ENCODE data around the gene CREB5. TPM values are rescaled to one million over a fixed set of nuclear protein-coding genes. Genes with fewer than 3 reads are reported as not detected.

CREB5 gene
- total and polyA plus RNA-seq, 3 donors from 2014 or later: 2.0 to 2.9 (median 2.9) TPM

- no peaks in the 10 kb centered on the region for H3K36me3 ChIP-seq (ENCODE audit: low read depth, missing control alignments)
- TF ChIP-seq, protein P1, sequence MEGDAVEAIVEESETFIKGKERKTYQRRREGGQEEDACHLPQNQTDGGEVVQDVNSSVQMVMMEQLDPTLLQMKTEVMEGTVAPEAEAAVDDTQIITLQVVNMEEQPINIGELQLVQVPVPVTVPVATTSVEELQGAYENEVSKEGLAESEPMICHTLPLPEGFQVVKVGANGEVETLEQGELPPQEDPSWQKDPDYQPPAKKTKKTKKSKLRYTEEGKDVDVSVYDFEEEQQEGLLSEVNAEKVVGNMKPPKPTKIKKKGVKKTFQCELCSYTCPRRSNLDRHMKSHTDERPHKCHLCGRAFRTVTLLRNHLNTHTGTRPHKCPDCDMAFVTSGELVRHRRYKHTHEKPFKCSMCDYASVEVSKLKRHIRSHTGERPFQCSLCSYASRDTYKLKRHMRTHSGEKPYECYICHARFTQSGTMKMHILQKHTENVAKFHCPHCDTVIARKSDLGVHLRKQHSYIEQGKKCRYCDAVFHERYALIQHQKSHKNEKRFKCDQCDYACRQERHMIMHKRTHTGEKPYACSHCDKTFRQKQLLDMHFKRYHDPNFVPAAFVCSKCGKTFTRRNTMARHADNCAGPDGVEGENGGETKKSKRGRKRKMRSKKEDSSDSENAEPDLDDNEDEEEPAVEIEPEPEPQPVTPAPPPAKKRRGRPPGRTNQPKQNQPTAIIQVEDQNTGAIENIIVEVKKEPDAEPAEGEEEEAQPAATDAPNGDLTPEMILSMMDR (IDR thresholded peaks at IDR 0.05): no peak
- TF ChIP-seq POLR2A (IDR thresholded peaks at IDR 0.05): no peak
- H3K27ac ChIP-seq: no peak overlapping the region
- peaks cover 12% of the 10 kb centered on the region for H3K4me1 ChIP-seq
- H3K27me3 ChIP-seq: no peaks in the 10 kb centered on the region
- WGBS, 2 donors: 92 to 94% methylated on average over 1 of the region's 1 CpG
- no peak overlapping the region for H3K4me3 ChIP-seq
- H3K9me3 ChIP-seq: no peaks in the 10 kb centered on the region
- intact Hi-C loops (cut with DNase I; ENCODE audit: low total_unique reads): no loop called here
- no peak for DNase-seq
These were observed 693 bp downstream of the CREB5 start for GRCh38 chr7:28413011-28413410.

- DNase-seq: no peak
- 89 to 92% methylated on average over 1 of the region's 1 CpG for WGBS, 2 donors
- TF ChIP-seq, protein P1 (IDR thresholded peaks at IDR 0.05): no peak
- TF ChIP-seq POLR2A (IDR thresholded peaks at IDR 0.05): no peak
- H3K4me3 ChIP-seq: no peak overlapping the region
- peaks cover 12% of the 10 kb centered on the region for H3K4me1 ChIP-seq
- intact Hi-C loops (cut with DNase I; ENCODE audit: low total_unique reads): no loop called here
- H3K9me3 ChIP-seq: no peaks in the 10 kb centered on the region
- no peak overlapping the region for H3K27ac ChIP-seq
- H3K36me3 ChIP-seq (ENCODE audit: low read depth, missing control alignments): no peaks in the 10 kb centered on the region
- no peaks in the 10 kb centered on the region for H3K27me3 ChIP-seq
These were observed 2.1 kb downstream of the CREB5 start for GRCh38 chr7:28414453-28414852.

- TF ChIP-seq, protein P1 (IDR thresholded peaks at IDR 0.05): no peak
- TF ChIP-seq POLR2A (IDR thresholded peaks at IDR 0.05): no peak
These were observed 5.1 kb downstream of the CREB5 start for GRCh38 chr7:28417321-28417940.

DNA sequence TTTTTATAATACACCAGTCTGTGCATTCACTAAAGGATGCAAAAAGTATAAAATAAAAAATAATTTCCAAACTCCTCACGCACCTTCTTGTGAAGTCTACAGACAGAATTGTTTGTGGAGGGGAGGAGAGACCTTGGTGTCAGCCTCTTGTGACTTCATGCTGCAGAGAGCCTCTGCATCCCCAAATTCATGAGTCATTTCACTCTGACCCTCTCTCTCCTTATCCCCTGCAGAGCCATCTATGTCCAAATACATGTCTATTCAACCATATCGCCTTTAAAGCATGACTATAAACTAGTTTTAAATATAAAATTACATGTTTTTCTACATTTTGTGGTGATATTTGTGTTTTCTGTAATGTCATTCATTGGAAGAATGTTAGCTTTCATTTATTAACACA is 6.0 kb downstream of the CREB5 start:
- TF ChIP-seq, protein P1 (IDR thresholded peaks at IDR 0.05): no peak
- TF ChIP-seq POLR2A (IDR thresholded peaks at IDR 0.05): no peak
- Histone ChIP-seq H3K27ac (no peak overlapping the region), H3K27me3 (no peaks in the 10 kb centered on the region), H3K36me3 (ENCODE audit: low read depth, missing control alignments) (no peaks in the 10 kb centered on the region), H3K4me3 (no peak overlapping the region), H3K4me1 (peaks cover 3% of the 10 kb centered on the region), H3K9me3 (no peaks in the 10 kb centered on the region)
- no peak for DNase-seq
- 86 to 87% methylated on average over 2 of the region's 2 CpGs for WGBS, 2 donors
- intact Hi-C loops (cut with DNase I; ENCODE audit: low total_unique reads): no loop called here

More at GRCh38 chr7:28417321-28417940, 5.1 kb downstream of the CREB5 start:
- H3K4me1 ChIP-seq: peaks cover 3% of the 10 kb centered on the region
- intact Hi-C loops (cut with DNase I; ENCODE audit: low total_unique reads): no loop called here
- H3K4me3 ChIP-seq: no peak overlapping the region
- 44 to 54% methylated on average over 5 of the region's 5 CpGs for WGBS, 2 donors
- no peak for DNase-seq
- H3K27ac ChIP-seq: no peak overlapping the region
- no peaks in the 10 kb centered on the region for H3K9me3 ChIP-seq
- H3K27me3 ChIP-seq: no peaks in the 10 kb centered on the region
- H3K36me3 ChIP-seq (ENCODE audit: low read depth, missing control alignments): no peaks in the 10 kb centered on the region

DNA sequence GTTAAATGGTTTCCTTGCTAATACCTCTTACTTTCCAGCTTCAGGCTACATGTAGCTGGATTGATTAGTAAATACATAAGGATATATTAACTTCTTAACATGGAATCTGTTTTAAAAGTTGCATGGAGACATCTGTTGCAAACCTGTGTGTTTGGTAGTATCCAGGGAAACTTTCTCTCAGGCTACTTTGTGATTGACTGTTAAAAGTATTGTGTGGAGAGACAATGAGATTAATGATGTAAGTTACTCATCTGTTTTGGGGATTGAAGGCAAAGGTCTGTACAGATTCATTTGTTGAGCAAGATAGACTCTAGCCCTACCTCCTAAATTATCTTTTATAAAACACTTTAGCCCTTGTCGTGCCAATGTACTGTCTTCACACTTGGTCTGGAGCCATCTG is 6.6 kb downstream of the CREB5 start:
- intact Hi-C loops (cut with DNase I; ENCODE audit: low total_unique reads): no loop called here
- no peaks in the 10 kb centered on the region for H3K27me3 ChIP-seq
- H3K27ac ChIP-seq: no peak overlapping the region
- WGBS, 2 donors: 76 to 81% methylated on average over 1 of the region's 1 CpG
- no peak for DNase-seq
- TF ChIP-seq, protein P1 (IDR thresholded peaks at IDR 0.05): no peak
- TF ChIP-seq POLR2A (IDR thresholded peaks at IDR 0.05): no peak
- no peak overlapping the region for H3K4me3 ChIP-seq
- H3K36me3 ChIP-seq (ENCODE audit: low read depth, missing control alignments): no peaks in the 10 kb centered on the region
- peaks cover 3% of the 10 kb centered on the region for H3K4me1 ChIP-seq
- H3K9me3 ChIP-seq: no peaks in the 10 kb centered on the region
